Activated CD8-positive, alpha-beta memory T cell treated with anti-CD3 and anti-CD28 coated beads, Interleukin-2, amount 50 U/mL, for 1 hour (primary cell): ENCODE results near the gene CGB3.
"Not testable (repeated sequence)": the region's sequence is repeated elsewhere in the genome, so short reads cannot be mapped to it uniquely, and the experiment has no call there.

Experiments used
- DNase-seq: peaks from one replicate; pipeline ENCODE4 v3.0.0-alpha.2; 2020; ENCODE audit errors: extremely low read depth

The CGB3 gene

GRCh38 chr19:49042666-49043065, 18.5 kb upstream of the CGB3 start:
- not testable (repeated sequence) for DNase-seq

- DNase-seq, result no peak
Measured at GRCh38 chr19:49042177-49042576, 18.0 kb upstream of the CGB3 start.

GRCh38 chr19:49039736-49040135, 15.6 kb upstream of the CGB3 start:
- not testable (repeated sequence) for DNase-seq

- DNase-seq, result not testable (repeated sequence)
Measured at GRCh38 chr19:49038557-49039276, 14.6 kb upstream of the CGB3 start.

- not testable (repeated sequence) for DNase-seq
Measured at GRCh38 chr19:49038111-49038510, 14.0 kb upstream of the CGB3 start.

GRCh38 chr19:49036815-49037214, 12.7 kb upstream of the CGB3 start, which contains the start of gene CGB1:
TSS of gene CGB1 (minus strand) at chr19:49036895. CDS start at chr19:49036711, 184 bp downstream.
- DNase-seq, result not testable (repeated sequence)

- DNase-seq, result peak; percentile 20
Measured at GRCh38 chr19:49031642-49032301, 7.6 kb upstream of the CGB3 start, which contains the start of gene CGB2. TSS of gene CGB2 (plus strand) at chr19:49031890. CDS start at chr19:49032096, 206 bp downstream.

GRCh38 chr19:49030323-49030722, 6.2 kb upstream of the CGB3 start:
- DNase-seq, result not testable (repeated sequence)

- not testable (repeated sequence) for DNase-seq
Measured at GRCh38 chr19:49029749-49030148, 5.6 kb upstream of the CGB3 start.

- not testable (repeated sequence) for DNase-seq
Measured at GRCh38 chr19:49028686-49029085, 4.6 kb upstream of the CGB3 start.

- DNase-seq, result not testable (repeated sequence)
Measured at GRCh38 chr19:49025599-49025998, 1.5 kb upstream of the CGB3 start.

GRCh38 chr19:49025088-49025487, 955 bp upstream of the CGB3 start:
- not testable (repeated sequence) for DNase-seq

- DNase-seq, result no peak
Measured at GRCh38 chr19:49022116-49022515, 2.0 kb downstream of the CGB3 start.

GRCh38 chr19:49020931-49021895, 2.9 kb downstream of the CGB3 start:
- no peak for DNase-seq

- no peak for DNase-seq
Measured at GRCh38 chr19:49020342-49020741, 3.8 kb downstream of the CGB3 start.

GRCh38 chr19:49019242-49019932, 4.7 kb downstream of the CGB3 start:
- no peak for DNase-seq

GRCh38 chr19:49018388-49019241, 5.5 kb downstream of the CGB3 start:
- not testable (repeated sequence) for DNase-seq

- no peak for DNase-seq
Measured at GRCh38 chr19:49017666-49018351, 6.3 kb downstream of the CGB3 start.

- no peak for DNase-seq
Measured at GRCh38 chr19:49017041-49017665, 7.0 kb downstream of the CGB3 start, which contains the start of gene LHB. TSS of gene LHB (minus strand) at chr19:49017091. CDS start at chr19:49017081, 10 bp downstream.
